Memory B cell (primary cell): ENCODE measurements around the gene NINL.
"Not testable (repeated sequence)": the region's sequence is repeated elsewhere in the genome, so short reads cannot be mapped to it uniquely, and the experiment has no call there.

Experiments used
- ATAC-seq: fragments of 150-1000 bp; cut with Tn5 transposase; 2 replicates; pipeline ENCODE4 v1.10.0; 2021; ENCODE audit warnings: low read depth, mild to moderate bottlenecking, moderate library complexity
- DNase-seq, 2 donors: peaks; one replicate each; pipeline ENCODE4 v3.0.0; 2022; ENCODE audit warnings: low spot score in 2 of 2
- H3K27ac Mint-ChIP-seq: one replicate; pipeline ENCODE4 v1.8.0; 2022; ENCODE audit warnings: mild to moderate bottlenecking, moderate library complexity, mixed read lengths
- H3K27me3 Mint-ChIP-seq: one replicate; pipeline ENCODE4 v1.8.0; 2022; ENCODE audit warnings: mixed read lengths
- H3K36me3 Mint-ChIP-seq: one replicate; pipeline ENCODE4 v1.8.0; 2022; ENCODE audit warnings: mild to moderate bottlenecking, mixed read lengths
- H3K4me1 Mint-ChIP-seq: one replicate; pipeline ENCODE4 v1.8.0; 2022; ENCODE audit warnings: mixed read lengths
- H3K4me3 Mint-ChIP-seq: one replicate; pipeline ENCODE4 v1.8.0; 2022; ENCODE audit warnings: mild to moderate bottlenecking, moderate library complexity, mixed read lengths
- H3K9me3 Mint-ChIP-seq: one replicate; pipeline ENCODE4 v1.8.0; 2022; ENCODE audit warnings: mixed read lengths

NINL gene

DNA sequence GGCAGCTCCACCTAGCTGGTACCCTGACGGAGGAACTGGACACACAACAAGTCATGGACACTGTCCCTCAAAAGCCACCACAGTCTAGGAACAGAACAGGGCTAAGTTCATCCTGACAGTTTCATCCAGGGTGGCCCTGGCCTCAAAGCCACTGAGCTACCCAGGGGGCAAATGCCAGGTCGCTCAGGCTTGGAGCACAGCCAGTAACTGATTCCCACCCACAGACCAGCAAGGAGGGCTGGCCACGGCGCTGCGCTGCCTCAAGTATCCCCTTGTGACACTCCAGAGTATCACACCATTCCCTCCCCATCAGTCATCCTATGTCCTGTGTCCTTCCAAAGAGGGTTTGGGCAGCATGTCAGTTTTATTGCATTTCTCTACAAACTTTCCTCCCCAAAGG lies 105.7 kb downstream of the NINL start:
- Mint-ChIP-seq H3K4me3 (no peak overlapping the region), H3K4me1 (peaks cover 2% of the 10 kb centered on the region), H3K36me3 (no peaks in the 10 kb centered on the region), H3K27me3 (peaks cover 7% of the 10 kb centered on the region), H3K27ac (no peak overlapping the region), H3K9me3 (no peaks in the 10 kb centered on the region)
- no peak for DNase-seq
- no peak for ATAC-seq

DNA sequence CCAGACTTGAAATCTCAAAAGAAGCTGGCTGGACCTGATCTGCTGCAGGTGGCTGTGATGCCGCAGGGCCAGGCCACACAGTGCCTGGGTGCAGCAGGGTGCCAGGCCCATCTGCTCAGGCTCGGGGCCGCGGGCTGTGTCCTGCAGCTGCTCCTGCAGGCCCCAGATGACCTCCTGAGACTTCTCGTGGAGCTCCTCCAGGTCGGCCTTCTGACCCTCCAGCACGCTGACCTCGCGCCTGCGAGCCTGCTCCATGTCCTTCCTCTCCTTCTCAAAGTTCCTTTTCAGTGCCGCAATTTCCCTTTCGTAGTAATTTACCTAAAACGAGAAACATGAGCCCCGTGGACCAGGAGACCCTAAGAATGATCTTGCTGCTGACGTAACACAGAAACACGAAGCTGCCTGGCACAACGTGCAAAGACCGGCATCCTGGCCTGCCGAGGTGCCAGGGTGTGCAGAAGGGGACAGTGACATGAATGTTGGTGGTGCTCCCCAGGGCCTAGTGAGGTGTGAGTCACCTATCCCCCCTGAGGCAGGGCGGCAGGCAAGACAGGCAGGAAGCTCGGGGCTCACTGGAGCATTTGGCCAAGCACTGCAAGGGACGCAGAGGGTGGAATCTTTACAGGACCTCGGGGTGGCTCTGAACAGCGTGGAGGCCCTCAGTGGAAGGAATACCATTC lies 106.3 kb downstream of the NINL start:
- peaks cover 5% of the 10 kb centered on the region for H3K27me3 Mint-ChIP-seq
- no peaks in the 10 kb centered on the region for H3K9me3 Mint-ChIP-seq
- no peak for DNase-seq
- ATAC-seq, result no peak
- H3K4me3 Mint-ChIP-seq, result no peak overlapping the region
- no peaks in the 10 kb centered on the region for H3K36me3 Mint-ChIP-seq
- H3K27ac Mint-ChIP-seq, result no peak overlapping the region
- H3K4me1 Mint-ChIP-seq, result no peaks in the 10 kb centered on the region

DNA sequence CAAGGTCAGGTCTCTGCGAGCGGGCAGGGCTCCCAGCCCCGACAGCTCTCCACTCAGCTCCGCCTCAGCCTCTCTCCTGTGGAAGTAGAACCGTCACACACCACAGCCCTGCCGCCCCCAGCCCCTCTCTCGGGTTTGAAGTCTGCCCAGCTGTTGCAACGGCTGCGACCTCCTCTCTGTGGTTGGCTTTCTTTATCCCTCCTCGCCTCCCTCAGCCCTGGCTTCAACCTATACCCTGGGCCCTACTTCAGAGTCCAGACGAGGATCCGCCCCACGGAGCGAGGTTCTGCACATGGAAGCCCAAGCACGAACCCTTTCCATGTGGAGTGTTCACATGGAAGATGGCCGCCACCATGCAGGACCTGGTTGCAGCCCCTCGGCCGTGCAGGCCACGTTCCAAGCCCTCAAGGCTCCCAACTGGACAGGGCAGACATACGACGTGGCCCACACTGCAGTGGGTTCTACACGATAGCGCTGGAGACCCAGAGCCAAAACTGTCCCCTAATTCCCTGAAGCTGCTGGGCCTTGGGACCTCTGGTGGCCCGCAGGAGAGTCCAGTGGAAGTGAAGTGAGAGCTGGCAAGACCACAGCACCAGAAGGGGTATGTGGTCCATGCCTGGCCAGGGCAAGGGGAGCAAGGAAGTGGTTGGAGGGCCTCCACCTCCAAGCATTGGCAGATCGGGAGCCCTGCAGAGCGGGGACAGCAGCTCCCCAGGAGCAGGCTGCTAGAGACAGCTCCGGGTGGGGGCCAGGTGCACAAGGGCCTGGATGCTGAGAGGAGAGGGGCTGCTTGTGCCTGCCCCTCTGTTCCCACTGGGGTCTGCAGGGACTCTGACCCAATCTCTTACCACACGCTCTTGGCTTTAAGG lies 108.1 kb downstream of the NINL start:
- no peak for DNase-seq
- peaks cover 3% of the 10 kb centered on the region for H3K27me3 Mint-ChIP-seq
- H3K9me3 Mint-ChIP-seq, result no peaks in the 10 kb centered on the region
- H3K36me3 Mint-ChIP-seq, result no peaks in the 10 kb centered on the region
- H3K4me1 Mint-ChIP-seq, result no peaks in the 10 kb centered on the region
- H3K4me3 Mint-ChIP-seq, result no peak overlapping the region
- H3K27ac Mint-ChIP-seq, result no peak overlapping the region
- no peak for ATAC-seq

DNA sequence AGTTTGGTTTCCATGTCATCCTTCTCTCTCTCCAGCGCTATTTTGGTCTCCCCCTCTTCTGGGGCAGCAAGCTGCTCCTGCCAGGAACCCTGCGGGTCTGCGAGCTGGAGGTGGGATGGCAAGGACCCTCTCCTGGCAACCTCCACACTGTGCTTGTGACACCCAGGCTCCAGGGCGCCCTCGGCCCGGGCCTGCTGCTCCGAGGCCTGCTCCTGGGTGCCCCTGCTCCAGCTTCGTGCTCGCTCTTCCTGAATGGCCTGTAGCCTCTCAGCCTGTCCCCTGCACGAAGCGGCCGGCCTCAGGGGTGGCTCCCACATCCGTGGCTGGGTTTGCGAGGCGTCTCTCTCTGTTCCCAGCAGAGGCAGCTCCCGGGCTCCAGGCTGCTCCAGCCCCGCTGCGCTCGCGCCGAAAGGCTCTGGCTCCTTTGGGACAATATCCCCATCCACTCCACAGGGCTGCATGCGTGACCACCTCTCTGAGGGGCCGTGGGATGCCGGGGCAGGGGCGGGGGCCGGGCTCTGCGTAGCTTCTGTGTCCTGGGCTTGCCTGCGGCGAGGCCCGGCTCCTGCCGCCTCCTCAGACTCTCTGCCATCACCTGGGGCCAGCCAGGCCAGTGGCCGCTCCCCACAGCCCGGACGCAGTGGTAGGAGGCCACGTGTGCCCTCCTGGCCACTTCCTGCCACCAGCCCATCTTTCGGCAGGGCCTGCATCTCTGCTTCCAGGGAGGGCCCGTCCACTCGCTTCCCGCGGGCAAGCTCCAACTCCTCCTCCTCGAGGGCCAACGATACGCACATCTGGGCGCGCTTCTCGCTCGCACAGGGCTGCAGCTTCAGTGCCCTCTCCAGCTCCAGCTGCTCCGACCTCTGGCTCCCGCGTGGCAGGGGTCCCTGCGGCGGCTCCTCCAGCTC lies 109.0 kb downstream of the NINL start:
- H3K27me3 Mint-ChIP-seq, result no peaks in the 10 kb centered on the region

DNA sequence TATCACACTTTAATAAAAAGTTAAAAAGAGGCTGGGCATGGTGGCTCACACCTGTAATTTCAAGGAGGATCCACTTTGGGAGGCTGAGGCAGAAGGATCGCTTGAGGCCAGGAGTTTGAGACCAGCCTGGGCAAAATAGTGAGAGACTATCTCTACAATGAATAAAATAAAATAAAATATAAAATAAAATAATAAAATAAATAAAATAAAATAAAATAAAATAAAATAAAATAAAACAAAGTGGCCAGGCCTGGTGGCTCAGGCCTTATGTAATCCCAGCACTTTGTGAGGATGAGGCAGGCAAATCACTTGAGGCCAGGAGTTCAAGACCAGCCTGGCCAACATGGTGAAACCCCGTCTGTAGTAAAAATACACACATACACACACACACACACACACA lies 112.0 kb downstream of the NINL start:
- not testable (repeated sequence) for ATAC-seq, H3K27ac Mint-ChIP-seq, H3K9me3 Mint-ChIP-seq, H3K27me3 Mint-ChIP-seq, H3K4me1 Mint-ChIP-seq, H3K36me3 Mint-ChIP-seq, H3K4me3 Mint-ChIP-seq, DNase-seq

More for the DNA sequence above, 109.0 kb downstream of the NINL start:
- H3K9me3 Mint-ChIP-seq, result no peaks in the 10 kb centered on the region
- DNase-seq, result no peak
- H3K4me1 Mint-ChIP-seq, result no peaks in the 10 kb centered on the region
- H3K4me3 Mint-ChIP-seq, result no peak overlapping the region
- no peak for ATAC-seq
- H3K27ac Mint-ChIP-seq, result no peak overlapping the region
- no peaks in the 10 kb centered on the region for H3K36me3 Mint-ChIP-seq

DNA sequence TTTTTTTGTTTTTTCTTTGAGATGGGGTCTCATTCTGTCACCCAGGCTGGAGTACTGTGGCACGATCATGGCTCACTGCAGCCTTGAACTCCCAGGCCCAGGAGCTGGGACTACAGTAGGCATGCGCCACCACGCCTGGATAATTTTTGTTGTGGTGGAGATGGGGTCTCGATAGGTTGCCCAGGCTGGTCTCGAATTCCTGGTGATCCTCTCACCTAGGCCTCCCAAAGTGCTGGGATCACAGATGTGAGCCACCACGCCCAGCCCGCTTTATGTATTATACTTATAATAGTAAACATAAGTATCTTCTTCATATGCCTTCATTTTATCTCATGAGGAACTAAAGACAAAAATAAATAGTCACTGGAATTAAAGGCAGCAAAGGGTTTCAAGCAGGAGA lies 114.3 kb downstream of the NINL start:
- DNase-seq, result no peak
- Mint-ChIP-seq H3K9me3 (no peaks in the 10 kb centered on the region), H3K4me1 (peaks cover 4% of the 10 kb centered on the region), H3K36me3 (no peaks in the 10 kb centered on the region), H3K27me3 (peaks cover 7% of the 10 kb centered on the region), H3K4me3 (no peak overlapping the region), H3K27ac (no peak overlapping the region)
- ATAC-seq, result no peak

DNA sequence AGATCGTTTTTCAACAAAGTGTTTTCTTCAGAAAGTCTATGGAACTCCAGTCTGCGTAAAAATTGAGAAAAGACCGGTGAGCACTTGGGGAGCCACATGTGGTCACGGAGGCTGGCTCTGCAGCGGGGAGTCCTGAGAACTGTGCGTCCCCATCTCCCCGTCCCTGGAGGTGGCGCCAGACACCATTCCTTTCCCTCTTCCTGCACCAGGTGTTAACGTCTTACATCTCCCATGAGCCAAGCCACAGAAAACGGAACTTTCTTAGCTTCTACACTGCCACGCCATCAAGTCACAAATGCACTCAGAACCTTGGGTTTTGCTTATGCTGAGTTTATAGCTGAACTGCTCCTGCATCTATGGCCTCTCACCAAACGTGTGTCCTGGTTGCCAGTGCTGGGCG lies 115.3 kb downstream of the NINL start:
- no peak for ATAC-seq
- Mint-ChIP-seq H3K4me3 (no peak overlapping the region), H3K36me3 (no peaks in the 10 kb centered on the region), H3K27ac (no peak overlapping the region), H3K9me3 (no peaks in the 10 kb centered on the region), H3K27me3 (peaks cover 7% of the 10 kb centered on the region), H3K4me1 (peaks cover 4% of the 10 kb centered on the region)
- no peak for DNase-seq

DNA sequence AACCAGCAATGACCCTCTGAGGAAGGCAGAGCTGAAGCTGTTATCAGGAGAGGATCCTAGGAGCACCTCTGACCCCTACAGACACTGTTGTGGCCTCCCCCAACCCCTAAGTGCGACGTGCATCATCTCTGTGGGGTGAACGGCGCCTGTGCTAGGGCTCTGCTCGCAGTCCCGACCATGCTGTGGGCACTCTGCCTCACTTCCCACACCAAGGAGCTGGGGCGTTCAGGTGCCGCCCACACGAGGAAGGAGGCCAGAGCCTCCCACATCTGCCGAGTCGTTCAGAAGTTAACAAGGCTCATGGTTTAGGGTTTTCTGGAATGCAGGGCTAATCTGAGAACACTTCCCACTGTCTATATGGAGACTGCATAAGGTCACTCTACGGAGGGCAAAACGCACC lies 115.8 kb downstream of the NINL start:
- Mint-ChIP-seq H3K4me1 (peaks cover 4% of the 10 kb centered on the region), H3K27ac (no peak overlapping the region), H3K9me3 (no peaks in the 10 kb centered on the region), H3K27me3 (peaks cover 7% of the 10 kb centered on the region), H3K4me3 (no peak overlapping the region), H3K36me3 (no peaks in the 10 kb centered on the region)
- DNase-seq, result no peak
- no peak for ATAC-seq

DNA sequence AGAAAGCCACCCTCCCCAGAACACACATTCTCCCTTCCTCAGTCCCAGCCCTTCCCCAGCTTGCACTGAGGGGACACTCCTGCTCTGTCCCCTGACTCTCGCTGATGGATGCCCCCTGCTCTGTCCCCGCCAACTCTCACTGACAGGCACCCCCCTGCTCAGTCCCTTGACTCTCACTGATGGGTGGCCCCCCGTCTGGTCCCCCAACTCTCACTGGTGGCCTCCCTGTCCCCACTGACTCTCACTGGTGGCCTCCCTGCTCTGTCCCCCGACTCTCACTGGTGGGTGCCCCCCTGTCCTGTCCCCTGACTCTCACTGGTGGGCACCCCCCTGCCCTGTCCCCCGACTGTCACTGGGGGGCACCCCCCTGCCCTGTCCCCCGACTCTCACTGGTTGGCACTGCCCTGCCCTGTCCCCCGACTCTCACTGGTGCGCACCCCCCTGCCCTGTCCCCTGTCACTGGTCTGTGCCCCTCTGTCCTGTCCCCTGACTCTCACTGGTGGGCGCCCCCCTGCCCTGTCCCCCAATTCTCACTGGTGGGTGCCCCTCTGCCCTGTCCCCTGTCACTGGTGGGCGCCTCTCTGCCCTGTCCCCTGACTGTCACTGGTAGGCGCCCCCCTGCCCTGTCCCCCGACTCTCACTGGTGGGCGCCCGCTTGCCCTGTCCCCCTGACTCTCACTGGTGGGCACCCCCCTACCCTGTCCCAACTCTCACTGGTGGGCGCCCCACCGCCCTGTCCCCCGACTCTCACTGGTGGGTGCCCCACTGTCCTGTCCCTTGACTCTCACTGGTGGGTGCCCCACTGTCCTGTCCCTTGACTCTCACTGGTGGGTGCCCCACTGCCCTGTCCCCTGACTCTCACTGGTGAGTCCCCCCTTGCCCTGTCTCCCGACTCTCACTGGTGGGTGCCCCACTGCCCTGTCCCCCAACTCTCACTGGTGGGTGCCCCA lies 116.9 kb downstream of the NINL start:
- H3K36me3 Mint-ChIP-seq, result no peaks in the 10 kb centered on the region
- ATAC-seq (no peak), DNase-seq (no peak)
- no peaks in the 10 kb centered on the region for H3K9me3 Mint-ChIP-seq
- H3K27me3 Mint-ChIP-seq, result peaks cover 7% of the 10 kb centered on the region
- no peak overlapping the region for H3K4me3 Mint-ChIP-seq
- peaks cover 4% of the 10 kb centered on the region for H3K4me1 Mint-ChIP-seq
- no peak overlapping the region for H3K27ac Mint-ChIP-seq

DNA sequence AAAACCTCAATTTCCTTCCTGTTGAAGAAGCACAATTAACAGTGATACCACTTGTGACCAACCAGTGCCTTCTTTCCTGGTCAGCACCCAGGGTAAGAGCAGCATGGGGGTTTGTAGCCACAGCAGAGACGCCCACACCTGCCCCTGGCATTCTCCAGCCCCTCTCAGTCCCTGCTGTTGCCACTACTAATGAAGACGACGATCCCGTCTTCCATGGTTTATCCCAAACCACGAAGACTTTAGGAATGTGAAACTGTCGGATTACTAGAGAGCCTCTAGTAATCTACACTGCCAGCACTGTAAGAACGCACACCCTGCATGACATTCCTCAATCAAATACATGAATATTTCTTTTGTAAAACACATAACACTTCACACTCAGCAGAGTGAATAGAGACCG lies 117.9 kb downstream of the NINL start:
- Mint-ChIP-seq H3K27ac (no peak overlapping the region), H3K9me3 (no peaks in the 10 kb centered on the region), H3K4me3 (no peak overlapping the region), H3K27me3 (peaks cover 7% of the 10 kb centered on the region), H3K36me3 (no peaks in the 10 kb centered on the region), H3K4me1 (peaks cover 4% of the 10 kb centered on the region)
- DNase-seq (no peak), ATAC-seq (no peak)

DNA sequence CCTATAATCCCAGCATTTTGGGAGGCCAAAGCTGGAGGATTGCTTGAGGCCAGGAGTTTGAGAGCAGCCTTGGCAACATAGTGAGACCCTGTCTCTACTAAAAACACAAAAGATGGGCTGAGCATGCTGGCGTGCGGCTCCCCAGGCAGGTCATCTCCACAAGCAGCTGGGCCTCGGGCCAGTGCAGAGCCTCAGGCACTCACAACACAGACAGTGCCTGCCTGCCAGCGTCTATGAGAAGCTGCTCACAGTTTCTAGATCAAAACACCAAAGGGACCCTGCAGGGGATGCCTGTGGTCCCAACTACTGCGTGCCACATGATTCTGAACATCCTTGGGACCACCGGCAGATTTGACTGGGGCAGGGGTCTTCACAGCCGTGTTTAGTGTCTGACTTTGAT lies 118.5 kb downstream of the NINL start:
- ATAC-seq, result no peak
- H3K9me3 Mint-ChIP-seq, result no peaks in the 10 kb centered on the region
- no peak overlapping the region for H3K27ac Mint-ChIP-seq
- no peak overlapping the region for H3K4me3 Mint-ChIP-seq
- H3K27me3 Mint-ChIP-seq, result peaks cover 7% of the 10 kb centered on the region
- no peaks in the 10 kb centered on the region for H3K36me3 Mint-ChIP-seq
- peaks cover 4% of the 10 kb centered on the region for H3K4me1 Mint-ChIP-seq
- DNase-seq, result no peak

DNA sequence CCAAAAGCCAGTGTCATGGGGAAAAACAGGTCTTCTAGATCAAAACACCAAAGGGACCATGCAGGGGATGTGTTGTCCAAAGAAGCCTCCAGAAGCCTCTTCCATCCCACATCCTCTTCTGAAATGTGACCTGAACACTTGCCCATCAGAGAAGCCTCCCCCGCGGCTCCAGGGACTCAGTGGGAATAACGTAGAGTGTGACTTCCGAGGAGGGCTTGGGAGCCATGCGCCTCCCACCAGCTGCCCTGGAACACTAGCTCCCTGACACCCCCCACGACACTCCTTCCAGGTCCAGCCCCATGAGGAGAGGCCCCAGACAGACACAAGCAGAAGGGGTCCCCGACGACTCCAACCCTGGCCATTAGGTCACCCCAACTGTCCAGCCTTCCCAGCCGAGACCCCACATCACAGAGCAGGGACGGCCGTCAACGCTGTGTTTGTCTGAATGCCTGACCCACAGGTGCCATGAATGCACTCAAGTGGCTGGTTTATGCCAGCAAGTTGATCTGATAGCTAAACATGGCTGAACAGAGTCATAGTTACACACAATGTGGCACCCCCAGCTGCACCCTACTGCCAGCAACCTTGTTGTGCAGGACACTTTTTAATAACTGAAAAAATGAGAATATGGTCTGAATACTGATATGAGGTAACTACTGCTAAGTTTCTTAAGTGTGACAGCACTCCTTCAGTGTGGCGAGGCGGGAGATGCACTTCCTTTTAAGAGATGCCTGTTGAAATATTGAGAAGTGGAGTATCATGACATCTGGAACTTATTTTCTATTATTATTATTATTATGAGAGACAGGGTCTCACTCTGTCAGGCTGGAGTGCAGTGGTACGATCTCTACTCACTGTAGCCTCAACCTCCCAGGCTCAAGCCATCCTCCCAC lies 119.8 kb downstream of the NINL start:
- DNase-seq (no peak), ATAC-seq (no peak)
- Mint-ChIP-seq H3K36me3 (no peaks in the 10 kb centered on the region), H3K27me3 (peaks cover 7% of the 10 kb centered on the region), H3K4me3 (no peak overlapping the region), H3K4me1 (peaks cover 4% of the 10 kb centered on the region), H3K27ac (no peak overlapping the region), H3K9me3 (no peaks in the 10 kb centered on the region)
